ENCODE data around the gene PFKL. TPM values are rescaled to one million over a fixed set of nuclear protein-coding genes. Genes with fewer than 3 reads are reported as not detected.

The PFKL gene
- total RNA-seq, 1 donor from 2014 or later: 48.7 TPM

- H3K4me3 ChIP-seq: no peak overlapping the region
- H3K4me1 ChIP-seq: no peaks in the 10 kb centered on the region
- no peak overlapping the region for H3K4me2 ChIP-seq
- H3K79me2 ChIP-seq (ENCODE audit: low read depth): no peaks in the 10 kb centered on the region
- no peaks in the 10 kb centered on the region for H3F3A ChIP-seq (ENCODE audit: low read depth)
- H3K27ac ChIP-seq: no peak overlapping the region
- peaks cover 3% of the 10 kb centered on the region for H3K27me3 Mint-ChIP-seq (ENCODE audit: insufficient read depth, low read depth)
- H3K4me1 Mint-ChIP-seq: no peaks in the 10 kb centered on the region
- H4K20me1 ChIP-seq (ENCODE audit: low read depth): no peaks in the 10 kb centered on the region
- no peaks in the 10 kb centered on the region for H3K9me3 Mint-ChIP-seq
- H3K36me3 ChIP-seq: no peaks in the 10 kb centered on the region
- no peak overlapping the region for H2AFZ ChIP-seq (replicated peaks)
- DNase-seq (ENCODE audit: low spot score): peak; percentile 30
- no peak for TF ChIP-seq EZH2phosphoT487 (IDR thresholded peaks at IDR 0.05)
- no peak for TF ChIP-seq EZH2 (IDR thresholded peaks at IDR 0.05)
- no peaks in the 10 kb centered on the region for H3K9me3 ChIP-seq (ENCODE audit: low read depth)
- no peak overlapping the region for H3K9ac ChIP-seq
- H3K4me3 Mint-ChIP-seq: no peak overlapping the region
- H3K27me3 ChIP-seq: peaks cover 6% of the 10 kb centered on the region
- H3K27ac Mint-ChIP-seq: no peak overlapping the region
- no peaks in the 10 kb centered on the region for H3K36me3 Mint-ChIP-seq
Observed at GRCh38 chr21:44291936-44292811, 7.7 kb upstream of the PFKL start.

GRCh38 chr21:44292812-44293195 lies 7.0 kb upstream of the PFKL start:
- no peaks in the 10 kb centered on the region for H3K4me1 Mint-ChIP-seq
- H3K36me3 Mint-ChIP-seq: no peaks in the 10 kb centered on the region

DNA sequence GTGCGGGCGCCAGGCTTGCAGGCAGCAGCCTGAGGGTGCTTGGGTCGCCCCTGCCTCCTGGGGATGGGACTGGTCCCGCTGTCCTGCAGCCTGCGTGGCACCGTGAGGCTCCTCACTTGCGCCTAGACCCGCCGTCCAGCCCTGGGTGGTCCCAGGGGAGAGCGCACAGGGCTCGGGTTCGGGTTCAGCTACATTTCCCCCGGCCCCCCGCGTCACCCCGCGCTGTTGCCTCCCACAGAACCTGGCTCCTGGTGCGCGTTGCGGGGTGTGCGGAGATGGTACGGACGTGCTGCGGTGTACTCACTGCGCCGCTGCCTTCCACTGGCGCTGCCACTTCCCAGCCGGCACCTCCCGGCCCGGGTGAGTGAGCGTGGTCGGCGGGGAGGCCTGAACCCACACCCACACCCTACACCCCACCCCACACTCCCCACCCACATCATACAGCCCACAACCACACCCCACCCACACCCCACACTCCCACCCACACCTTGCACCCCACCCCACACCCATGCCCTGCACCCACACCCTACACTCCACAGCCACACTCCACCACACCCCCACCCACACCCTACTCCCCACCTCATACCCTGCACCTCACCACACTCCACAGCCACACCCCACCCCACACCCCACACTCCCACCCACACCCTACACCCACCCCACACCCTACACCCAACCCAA lies 6.2 kb upstream of the PFKL start:
- Histone ChIP-seq H3F3A (ENCODE audit: low read depth) (no peaks in the 10 kb centered on the region), H3K9me3 (ENCODE audit: low read depth) (no peaks in the 10 kb centered on the region), H2AFZ (replicated peaks) (no peak overlapping the region), H3K27ac (no peak overlapping the region), H3K4me1 (no peaks in the 10 kb centered on the region), H3K79me2 (ENCODE audit: low read depth) (no peaks in the 10 kb centered on the region), H3K9ac (no peak overlapping the region), H4K20me1 (ENCODE audit: low read depth) (no peaks in the 10 kb centered on the region), H3K4me3 (no peak overlapping the region), H3K27me3 (peaks cover 12% of the 10 kb centered on the region), H3K36me3 (no peaks in the 10 kb centered on the region), H3K4me2 (no peak overlapping the region)
- no peak for DNase-seq (ENCODE audit: low spot score)
- Mint-ChIP-seq H3K4me1 (no peaks in the 10 kb centered on the region), H3K27me3 (ENCODE audit: insufficient read depth, low read depth) (peaks cover 3% of the 10 kb centered on the region), H3K36me3 (no peaks in the 10 kb centered on the region), H3K4me3 (no peak overlapping the region), H3K27ac (no peak overlapping the region), H3K9me3 (no peaks in the 10 kb centered on the region)
- TF ChIP-seq CTCF (IDR thresholded peaks at IDR 0.05): no peak
- TF ChIP-seq EZH2 (IDR thresholded peaks at IDR 0.05): no peak
- no peak for TF ChIP-seq EZH2phosphoT487 (IDR thresholded peaks at IDR 0.05)

More at GRCh38 chr21:44292812-44293195, 7.0 kb upstream of the PFKL start:
- no peaks in the 10 kb centered on the region for H3K36me3 ChIP-seq
- no peak overlapping the region for H3K27ac ChIP-seq
- TF ChIP-seq EZH2phosphoT487 (IDR thresholded peaks at IDR 0.05): no peak
- no peak for TF ChIP-seq CTCF (IDR thresholded peaks at IDR 0.05)
- no peak for TF ChIP-seq EZH2 (IDR thresholded peaks at IDR 0.05)
- H4K20me1 ChIP-seq (ENCODE audit: low read depth): no peaks in the 10 kb centered on the region
- H3K9me3 ChIP-seq (ENCODE audit: low read depth): no peaks in the 10 kb centered on the region
- no peak overlapping the region for H3K27ac Mint-ChIP-seq
- H3K9me3 Mint-ChIP-seq: no peaks in the 10 kb centered on the region
- no peak overlapping the region for H3K4me2 ChIP-seq
- H3K79me2 ChIP-seq (ENCODE audit: low read depth): no peaks in the 10 kb centered on the region
- H3F3A ChIP-seq (ENCODE audit: low read depth): no peaks in the 10 kb centered on the region
- H3K4me1 ChIP-seq: no peaks in the 10 kb centered on the region
- no peak overlapping the region for H3K4me3 ChIP-seq
- no peak overlapping the region for H3K4me3 Mint-ChIP-seq
- DNase-seq (ENCODE audit: low spot score): no peak
- H2AFZ ChIP-seq (replicated peaks): no peak overlapping the region
- H3K9ac ChIP-seq: no peak overlapping the region
- peaks cover 3% of the 10 kb centered on the region for H3K27me3 ChIP-seq
- H3K27me3 Mint-ChIP-seq (ENCODE audit: insufficient read depth, low read depth): peaks cover 3% of the 10 kb centered on the region

Data from neural progenitor cell (in vitro differentiated cells).